Inflammatory macrophage (primary cell): Measurements from ENCODE around the gene GNRHR.

Experiments
- DNase-seq, 2 donors: peaks; one replicate each; pipeline ENCODE4 v3.0.0-alpha.2; 2020 to 2022

The GNRHR gene

GRCh38 chr4:67700116-67700737, 54.0 kb downstream of the GNRHR start:
- DNase-seq = peak; percentile 13 to 37

DNA sequence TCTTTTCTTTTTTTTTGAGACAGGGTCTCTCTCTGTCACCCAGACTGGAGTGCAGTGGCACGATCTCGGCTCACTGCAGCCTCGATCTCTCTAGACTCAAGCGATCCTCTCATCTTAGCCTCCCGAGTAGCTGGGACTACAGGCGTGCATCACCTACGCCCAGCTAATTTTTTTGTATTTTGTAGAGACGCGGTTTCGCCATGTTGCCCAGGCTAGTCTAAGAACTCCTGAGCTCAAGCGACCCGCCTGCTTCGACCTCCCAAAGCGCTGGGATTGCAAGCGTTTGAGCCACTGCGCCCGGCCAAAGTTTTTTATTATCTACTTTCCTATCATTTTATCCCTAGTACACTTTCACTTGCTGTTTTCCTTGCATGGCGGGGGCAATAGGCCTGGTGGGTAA, 54.6 kb downstream of the GNRHR start:
- no peak for DNase-seq

GRCh38 chr4:67697860-67698687, 56.1 kb downstream of the GNRHR start:
- DNase-seq = no peak

DNA sequence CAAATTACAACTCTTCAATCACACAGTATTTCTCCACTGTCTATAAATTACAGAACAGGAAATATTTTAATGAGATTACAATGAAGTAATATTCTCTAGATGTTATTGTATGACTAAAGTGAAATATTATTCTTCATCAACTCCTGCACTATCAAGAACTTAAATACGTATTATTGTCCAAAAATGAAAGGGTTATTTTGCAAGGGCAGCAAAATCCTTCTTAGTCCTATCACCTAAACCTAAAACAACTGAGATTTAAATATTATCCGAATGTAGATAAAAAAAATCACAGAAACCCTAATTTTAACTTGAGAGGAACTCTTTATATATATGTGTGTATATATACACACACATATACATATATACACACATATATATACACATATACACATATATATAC, 58.1 kb downstream of the GNRHR start:
- DNase-seq = no peak

GRCh38 chr4:67694662-67695061, 59.5 kb downstream of the GNRHR start:
- no peak for DNase-seq

DNA sequence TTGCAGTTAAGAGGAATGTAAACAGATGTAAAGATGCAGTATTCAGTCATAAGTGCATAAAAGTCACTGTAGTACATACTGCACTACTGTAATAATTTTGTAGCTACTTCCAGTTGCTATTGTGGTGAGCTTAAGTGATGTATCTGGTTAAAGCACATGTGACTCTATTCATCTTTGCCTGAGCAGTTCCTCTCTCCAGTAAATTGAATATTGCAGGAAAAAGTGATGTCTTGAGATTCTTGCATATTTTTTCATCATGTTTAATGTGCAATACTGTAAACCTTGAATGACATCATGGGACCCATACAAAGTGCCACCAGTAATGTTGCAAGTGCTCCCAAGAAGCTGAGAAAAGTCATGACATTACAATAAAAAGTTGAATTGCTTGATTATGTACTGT, 62.9 kb downstream of the GNRHR start:
- peak; percentile 41 to 72 for DNase-seq
